ENCODE results near the gene SLC47A2.

The SLC47A2 gene

GRCh38 chr17:19642373-19642893, 74.0 kb downstream of the SLC47A2 start:
- DNase-seq: no peak

- no peak for DNase-seq
Measured at GRCh38 chr17:19641687-19642372, 74.6 kb downstream of the SLC47A2 start.

- DNase-seq: no peak
Measured at GRCh38 chr17:19631905-19632304, 84.5 kb downstream of the SLC47A2 start.

GRCh38 chr17:19630661-19631060, 85.7 kb downstream of the SLC47A2 start:
- no peak for DNase-seq

GRCh38 chr17:19630035-19630434, 86.3 kb downstream of the SLC47A2 start:
- no peak for DNase-seq

- no peak for DNase-seq
Measured at GRCh38 chr17:19629449-19629848, 86.9 kb downstream of the SLC47A2 start.

All from activated CD4-positive, CD25-positive, alpha-beta regulatory T cell treated with anti-CD3 and anti-CD28 coated beads, Interleukin-2, amount 50 U/mL, for 72 hours (primary cell).